SK-N-SH treated with all-trans-retinoic acid at 6 μM for 48 hours (cell line): ENCODE measurements around the gene SLC41A3.
"Not testable (repeated sequence)": the region's sequence is repeated elsewhere in the genome, so short reads cannot be mapped to it uniquely, and the experiment has no call there.

ENCODE experiments used
- ISL1 ChIP-seq: fragments of 250-450 bp; sonication (Bioruptor Pico); IDR thresholded peaks from 2 replicates; pipeline ENCODE4 v2.1.2; 2022; ENCODE audit warnings: mild to moderate bottlenecking, moderate library complexity
- RARB ChIP-seq: fragments of 250-450 bp; sonication (Bioruptor Pico); IDR thresholded peaks from 2 replicates; pipeline ENCODE4 v1.8.0; 2021; ENCODE audit warnings: mild to moderate bottlenecking, moderate library complexity
- ZFP3 ChIP-seq: fragments of 250-450 bp; sonication (Bioruptor Pico); IDR thresholded peaks from 2 replicates; pipeline ENCODE4 v1.5.0; 2020; ENCODE audit warnings: mild to moderate bottlenecking, moderate library complexity
- ZNF565 ChIP-seq: fragments of 450-650 bp; formaldehyde crosslinking; conservative IDR thresholded peaks from 2 replicates; pipeline ENCODE4 v1.5.0; 2020; ENCODE audit warnings: low read depth, mild to moderate bottlenecking, moderate library complexity
- ZNF8 ChIP-seq: fragments of 450-650 bp; formaldehyde crosslinking; IDR thresholded peaks from 2 replicates; pipeline ENCODE4 v1.5.0; 2020; ENCODE audit warnings: mild to moderate bottlenecking, moderate library complexity
- TF ChIP-seq, protein P1 (sequence below): fragments of 250-450 bp; sonication (Bioruptor Pico); IDR thresholded peaks from 2 replicates; pipeline ENCODE4 v1.8.0; 2020; ENCODE audit warnings: mild to moderate bottlenecking, moderate library complexity, borderline replicate concordance

DNA sequence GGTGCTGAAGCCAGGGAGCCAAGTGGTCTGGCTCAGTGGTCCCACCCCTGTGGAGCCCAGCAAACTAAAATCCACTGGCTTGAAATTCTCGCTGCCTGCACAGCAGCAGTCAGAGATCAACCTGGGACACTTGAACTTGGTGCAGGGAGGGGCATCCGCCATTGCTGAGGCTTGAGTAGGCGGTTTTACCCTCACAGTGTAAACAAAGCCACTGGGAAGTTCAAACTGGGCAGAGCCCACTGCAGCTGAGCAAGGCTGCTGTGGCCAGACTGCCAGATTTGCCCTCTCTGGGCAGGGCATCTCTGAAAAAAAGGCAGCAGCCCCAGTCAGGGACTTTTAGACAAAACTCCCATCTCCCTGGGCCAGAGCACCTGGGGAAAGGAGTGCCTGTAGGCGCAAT is 87.2 kb downstream of the SLC41A3 start:
- TF ChIP-seq ZNF565 (CRISPR knock-in tag); ISL1 (CRISPR knock-in tag); ZFP3; RARB (CRISPR knock-in tag); ZNF8 (CRISPR knock-in tag): not testable (repeated sequence)
- TF ChIP-seq, protein P1, sequence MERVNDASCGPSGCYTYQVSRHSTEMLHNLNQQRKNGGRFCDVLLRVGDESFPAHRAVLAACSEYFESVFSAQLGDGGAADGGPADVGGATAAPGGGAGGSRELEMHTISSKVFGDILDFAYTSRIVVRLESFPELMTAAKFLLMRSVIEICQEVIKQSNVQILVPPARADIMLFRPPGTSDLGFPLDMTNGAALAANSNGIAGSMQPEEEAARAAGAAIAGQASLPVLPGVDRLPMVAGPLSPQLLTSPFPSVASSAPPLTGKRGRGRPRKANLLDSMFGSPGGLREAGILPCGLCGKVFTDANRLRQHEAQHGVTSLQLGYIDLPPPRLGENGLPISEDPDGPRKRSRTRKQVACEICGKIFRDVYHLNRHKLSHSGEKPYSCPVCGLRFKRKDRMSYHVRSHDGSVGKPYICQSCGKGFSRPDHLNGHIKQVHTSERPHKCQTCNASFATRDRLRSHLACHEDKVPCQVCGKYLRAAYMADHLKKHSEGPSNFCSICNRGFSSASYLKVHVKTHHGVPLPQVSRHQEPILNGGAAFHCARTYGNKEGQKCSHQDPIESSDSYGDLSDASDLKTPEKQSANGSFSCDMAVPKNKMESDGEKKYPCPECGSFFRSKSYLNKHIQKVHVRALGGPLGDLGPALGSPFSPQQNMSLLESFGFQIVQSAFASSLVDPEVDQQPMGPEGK = not testable (repeated sequence)
